GM12891 (cell line): Measurements from ENCODE around the gene POLR2F.
"Not testable (repeated sequence)": the region's sequence is repeated elsewhere in the genome, so short reads cannot be mapped to it uniquely, and the experiment has no call there.

Experiments used
- DNase-seq: peaks from one replicate; pipeline ENCODE4 v3.0.0; 2011; ENCODE audit warnings: low spot score; ENCODE audit not compliant: insufficient read length
- FAIRE-seq: peaks from 2 replicates; lab custom pipeline; 2011; peaks lifted over from hg19 to GRCh38; lab: Jason Lieb, UNC
- PAX5 ChIP-seq: IDR thresholded peaks from 2 replicates; pipeline ENCODE4 v1.6.1; 2011; ENCODE audit warnings: low read length, moderate library complexity, mild to moderate bottlenecking; ENCODE audit not compliant: insufficient read depth, severe bottlenecking
- POLR2A ChIP-seq: IDR thresholded peaks from 2 replicates; pipeline ENCODE4 v1.6.1; 2011; ENCODE audit warnings: low read depth, low read length, control low read depth
- POLR2AphosphoS5 ChIP-seq: IDR thresholded peaks from 2 replicates; pipeline ENCODE4 v1.6.1; 2011; ENCODE audit warnings: low read depth, low read length, control low read depth
- POU2F2 ChIP-seq: IDR thresholded peaks from 2 replicates; pipeline ENCODE4 v1.6.1; 2011; ENCODE audit warnings: low read depth, mild to moderate bottlenecking, control low read depth, low read length, moderate library complexity
- SPI1 ChIP-seq: IDR thresholded peaks from 2 replicates; pipeline ENCODE4 v1.6.1; 2011; ENCODE audit warnings: low read depth, low read length, control low read depth
- TAF1 ChIP-seq: IDR thresholded peaks from 2 replicates; pipeline ENCODE4 v1.6.1; 2011; ENCODE audit warnings: low read depth, low read length, control low read depth

The POLR2F gene

GRCh38 chr22:37970864-37971263 is 17.4 kb downstream of the POLR2F start:
- TF ChIP-seq SPI1 (no peak), POLR2AphosphoS5 (no peak), PAX5 (no peak), POU2F2 (no peak), TAF1 (no peak), POLR2A (no peak)
- no peak for DNase-seq
- no peak for FAIRE-seq

- TF ChIP-seq TAF1 (no peak), PAX5 (no peak), POU2F2 (no peak), SPI1 (no peak), POLR2A (no peak), POLR2AphosphoS5 (no peak)
- DNase-seq (no peak), FAIRE-seq (no peak)
These were observed 18.3 kb downstream of the POLR2F start for GRCh38 chr22:37971475-37972434.

GRCh38 chr22:37972527-37972926 is 19.0 kb downstream of the POLR2F start:
- DNase-seq (no peak), FAIRE-seq (no peak)
- TF ChIP-seq SPI1 (no peak), POLR2A (no peak), PAX5 (no peak), TAF1 (no peak)

- DNase-seq = no peak
- no peak for FAIRE-seq
- TF ChIP-seq SPI1 (no peak), POLR2A (no peak), PAX5 (no peak), POU2F2 (no peak), TAF1 (no peak), POLR2AphosphoS5 (no peak)
These were observed 20.0 kb downstream of the POLR2F start for GRCh38 chr22:37973271-37974170.

- FAIRE-seq (no peak), DNase-seq (no peak)
- TF ChIP-seq POU2F2 (no peak), POLR2A (no peak), TAF1 (no peak), SPI1 (no peak), PAX5 (no peak), POLR2AphosphoS5 (no peak)
These were observed 21.7 kb downstream of the POLR2F start for GRCh38 chr22:37975153-37975552.

- DNase-seq, FAIRE-seq: not testable (repeated sequence)
These were observed 22.5 kb downstream of the POLR2F start for GRCh38 chr22:37976022-37976421.

GRCh38 chr22:37976547-37976946 is 23.0 kb downstream of the POLR2F start:
- TF ChIP-seq SPI1 (no peak), POLR2AphosphoS5 (no peak), PAX5 (no peak), POU2F2 (no peak), POLR2A (no peak), TAF1 (no peak)
- no peak for DNase-seq
- FAIRE-seq = no peak

GRCh38 chr22:37979782-37980181 is 26.3 kb downstream of the POLR2F start:
- DNase-seq = no peak
- TF ChIP-seq POLR2A (no peak), TAF1 (no peak), SPI1 (no peak), POLR2AphosphoS5 (no peak), PAX5 (no peak), POU2F2 (no peak)
- no peak for FAIRE-seq

- DNase-seq (no peak), FAIRE-seq (no peak)
- TF ChIP-seq POU2F2 = no peak
- TF ChIP-seq POLR2A = no peak
- no peak for TF ChIP-seq POLR2AphosphoS5
- no peak for TF ChIP-seq SPI1
- TF ChIP-seq PAX5 = no peak
- no peak for TF ChIP-seq TAF1
These were observed 27.9 kb downstream of the POLR2F start for GRCh38 chr22:37981282-37982011.
